Ovary (tissue), 10 donors: ENCODE data around the gene LMBR1. TPM values are rescaled to one million over a fixed set of nuclear protein-coding genes. Genes with fewer than 3 reads are reported as not detected.
"Not testable (repeated sequence)": the region's sequence is repeated elsewhere in the genome, so short reads cannot be mapped to it uniquely, and the experiment has no call there.

ENCODE experiments used
- DNase-seq, 5 donors: peaks; one replicate each; pipeline ENCODE4 v3.0.0-alpha.2; 2019 to 2020
- H3K27ac ChIP-seq, 2 donors: fragments of 200-600 bp; one replicate each; pipeline versions ENCODE4 v1.5.1 to v1.8.0; 2019 to 2022
- H3K27me3 ChIP-seq: fragments of 200-600 bp; one replicate; pipeline ENCODE4 v1.8.0; 2022
- H3K36me3 ChIP-seq: fragments of 200-600 bp; sonication (generic); one replicate; pipeline ENCODE4 v1.5.1; 2019
- H3K4me1 ChIP-seq: one replicate; pipeline ENCODE4 v1.8.1; 2013; ENCODE audit warnings: mild to moderate bottlenecking, moderate library complexity; ENCODE audit not compliant: insufficient read depth
- H3K4me3 ChIP-seq: fragments of 200-600 bp; sonication (generic); one replicate; pipeline ENCODE4 v1.5.1; 2017
- H3K9me3 ChIP-seq, 2 donors: fragments of 200-600 bp in 1 of 2; sonication (generic) in 1 of 2; one replicate each; pipeline versions ENCODE4 v1.5.1 to v1.8.1; 2013 to 2019; ENCODE audit warnings: mild to moderate bottlenecking in 1 of 2, moderate library complexity in 1 of 2
- CTCF ChIP-seq, 3 donors: fragments of 450-650 bp in 2 of 3; fragments of 200-600 bp in 1 of 3; IDR thresholded peaks; one replicate each; pipeline versions ENCODE4 v1.5.1 to v1.8.0; 2016 to 2022; ENCODE audit warnings: antibody characterized with exemption in 3 of 3, mild to moderate bottlenecking in 1 of 3
- EP300 ChIP-seq: sonication (generic); formaldehyde crosslinking; IDR thresholded peaks from one replicate; pipeline ENCODE4 v1.6.1; 2017; ENCODE audit warnings: antibody characterized with exemption
- POLR2A ChIP-seq: fragments of 450-650 bp; IDR thresholded peaks from one replicate; pipeline ENCODE4 v1.6.1; 2017; ENCODE audit warnings: antibody characterized with exemption, mild to moderate bottlenecking, moderate library complexity
- WGBS, 3 donors: extraction: QIAGEN DNeasy Blood & Tissue Kit in 1 of 3; methylation state at CpG; one replicate each; pipeline versions ENCODE4 v1.1.5 to v1.1.7; 2013 to 2017; 5-methylcytosine and 5-hydroxymethylcytosine counted together
- intact Hi-C, 4 donors: fragments of 100-400 bp; cut with DNase I; formaldehyde crosslinking; loops; one replicate each; pipeline versions ENCODE4 v1.11.0 to v1.15.1; 2022 to 2023
- long read RNA-seq, 3 donors: library from polyadenylated mRNA in 2 of 3; unstranded in 2 of 3; transcript quantifications; one replicate each; pipeline ENCODE4 v2.0.0 and lab custom pipeline, GENCODE V29; 2021 to 2026
- polyA plus RNA-seq, 2 donors: library from polyadenylated mRNA; stranded (reverse); fragments of 200-250 nt in 1 of 2; fragments of 350-450 nt in 1 of 2; fragmentation: Illumina TruSeq in 1 of 2; extraction: RNeasy Lipid Tissue Mini Kit (QIAGEN cat#74804) in 1 of 2; gene quantifications; one replicate each; pipeline ENCODE4 v1.2.3, GENCODE V29; 2013 to 2014
- total RNA-seq, 7 donors: library from RNA; depleted of rRNA in 2 of 7; stranded (reverse); fragments of >200 nt in 2 of 7; fragmentation: NEBNext Ultra II Directional in 3 of 7; extraction: Animal tissue kit (Norgen Biotek cat#: 25700) in 3 of 7; gene quantifications; one replicate each; pipeline versions ENCODE4 v1.1.0 to v1.2.4, GENCODE V29; 2016 to 2023
- donor health status: DM: no; HTN: no; CAD: no; lungs with moderate emphysema.
- donor health status: DM: no; HTN: no; CAD: no.
- donor health status: Bipolar disorder and iron deficiency.
- donor health status: DM: yes; HTN: yes; CAD: no.
- donor health status: DM: no; HTN: no; CAD: no.
- donor health status: DM: yes; HTN: yes; CAD: no.

The LMBR1 gene
- total RNA-seq, result 10 to 100 TPM; 46.9 to 77.1 (median 63.5) TPM
- polyA plus RNA-seq, result 10 to 100 TPM; 20.0 to 50.7 TPM
- long read RNA-seq, donor 1, full-length matches to known transcripts, result 5 of 11 reads
- long read RNA-seq, donor 1, partial matches to known transcripts, result 3 of 11 reads
- long read RNA-seq, donor 1, other reads (novel, unspliced or antisense), result 3 of 11 reads
- long read RNA-seq, donor 2, full-length matches to known transcripts, result 20 of 20 reads
- long read RNA-seq, donor 2, partial matches to known transcripts, result 0 of 20 reads
- long read RNA-seq, donor 2, other reads (novel, unspliced or antisense), result 0 of 20 reads
- long read RNA-seq, donor 3, full-length matches to known transcripts, result 35 of 50 reads
- long read RNA-seq, donor 3, partial matches to known transcripts, result 1 of 50 reads
- long read RNA-seq, donor 3, other reads (novel, unspliced or antisense), result 14 of 50 reads

GRCh38 chr7:156892821-156893706 is at the start of gene LMBR1:
Gene LMBR1 (minus strand): TSS chr7:156893183. CDS start chr7:156892993, 190 bp downstream.
- TF ChIP-seq CTCF (IDR thresholded peaks at IDR 0.05), result peak; percentile 78 to 88 (median 86)
- TF ChIP-seq POLR2A, result peak; percentile 79
- no peak for TF ChIP-seq EP300
- Histone ChIP-seq H3K27me3 (no peaks in the 10 kb centered on the region), H3K36me3 (no peaks in the 10 kb centered on the region), H3K9me3 (no peaks in the 10 kb centered on the region), H3K27ac (peak within 1 kb of the TSS; percentile 85 to 94), H3K4me1 (peaks cover 1% of the 10 kb centered on the region), H3K4me3 (peak within 1 kb of the TSS; percentile 88)
- intact Hi-C loops, result no loop called here
- 0 to 1% (median 1%) methylated on average over 44 to 97 of the region's 97 CpGs for WGBS, 3 donors
- peak; percentile 92 to 98 (median 95) for DNase-seq

GRCh38 chr7:156942708-156943090 is 49.7 kb upstream of the LMBR1 start:
- H3K4me3 ChIP-seq, result no peak overlapping the region
- H3K27me3 ChIP-seq, result no peaks in the 10 kb centered on the region

GRCh38 chr7:156941393-156942182 is 48.6 kb upstream of the LMBR1 start:
- WGBS, 3 donors, result 94 to 96% (median 95%) methylated on average over 92 of the region's 92 CpGs
- H3K27me3 ChIP-seq, result no peaks in the 10 kb centered on the region
- no peaks in the 10 kb centered on the region for H3K4me1 ChIP-seq
- no peaks in the 10 kb centered on the region for H3K9me3 ChIP-seq
- intact Hi-C loops, result no loop called here
- no peak for DNase-seq
- TF ChIP-seq EP300 (no peak), CTCF (IDR thresholded peaks at IDR 0.05) (no peak), POLR2A (no peak)
- no peak overlapping the region for H3K4me3 ChIP-seq
- no peaks in the 10 kb centered on the region for H3K36me3 ChIP-seq
- H3K27ac ChIP-seq, result no peak overlapping the region

More at GRCh38 chr7:156942708-156943090, 49.7 kb upstream of the LMBR1 start:
- Histone ChIP-seq H3K36me3 (no peaks in the 10 kb centered on the region), H3K4me1 (no peaks in the 10 kb centered on the region), H3K9me3 (no peaks in the 10 kb centered on the region), H3K27ac (no peak overlapping the region)
- DNase-seq, result no peak
- TF ChIP-seq POLR2A (no peak), EP300 (no peak)
- intact Hi-C loops, result no loop called here
- WGBS, 3 donors, result 20 to 31% (median 21%) methylated on average over 23 to 24 of the region's 24 CpGs

GRCh38 chr7:156940421-156941122 is 47.6 kb upstream of the LMBR1 start:
- WGBS, 3 donors, result 91 to 95% (median 93%) methylated on average over 53 to 57 of the region's 57 CpGs
- Histone ChIP-seq H3K27ac (no peak overlapping the region), H3K9me3 (no peaks in the 10 kb centered on the region), H3K36me3 (no peaks in the 10 kb centered on the region), H3K4me1 (no peaks in the 10 kb centered on the region), H3K27me3 (no peaks in the 10 kb centered on the region), H3K4me3 (no peak overlapping the region)
- no peak for TF ChIP-seq POLR2A
- no peak for TF ChIP-seq EP300
- no peak for TF ChIP-seq CTCF (IDR thresholded peaks at IDR 0.05)
- DNase-seq, result no peak
- intact Hi-C loops, result no loop called here

GRCh38 chr7:156936766-156937165 is 43.8 kb upstream of the LMBR1 start:
- H3K4me3 ChIP-seq, H3K36me3 ChIP-seq, H3K4me1 ChIP-seq, H3K27me3 ChIP-seq, DNase-seq, intact Hi-C loops, H3K27ac ChIP-seq, H3K9me3 ChIP-seq: not testable (repeated sequence)
- WGBS, 3 donors, result 87 to 91% (median 91%) methylated on average over 3 of the region's 3 CpGs
